Measurements from ENCODE around the gene TSPEAR.
"Not testable (repeated sequence)": the region's sequence is repeated elsewhere in the genome, so short reads cannot be mapped to it uniquely, and the experiment has no call there.

Gene TSPEAR

DNA sequence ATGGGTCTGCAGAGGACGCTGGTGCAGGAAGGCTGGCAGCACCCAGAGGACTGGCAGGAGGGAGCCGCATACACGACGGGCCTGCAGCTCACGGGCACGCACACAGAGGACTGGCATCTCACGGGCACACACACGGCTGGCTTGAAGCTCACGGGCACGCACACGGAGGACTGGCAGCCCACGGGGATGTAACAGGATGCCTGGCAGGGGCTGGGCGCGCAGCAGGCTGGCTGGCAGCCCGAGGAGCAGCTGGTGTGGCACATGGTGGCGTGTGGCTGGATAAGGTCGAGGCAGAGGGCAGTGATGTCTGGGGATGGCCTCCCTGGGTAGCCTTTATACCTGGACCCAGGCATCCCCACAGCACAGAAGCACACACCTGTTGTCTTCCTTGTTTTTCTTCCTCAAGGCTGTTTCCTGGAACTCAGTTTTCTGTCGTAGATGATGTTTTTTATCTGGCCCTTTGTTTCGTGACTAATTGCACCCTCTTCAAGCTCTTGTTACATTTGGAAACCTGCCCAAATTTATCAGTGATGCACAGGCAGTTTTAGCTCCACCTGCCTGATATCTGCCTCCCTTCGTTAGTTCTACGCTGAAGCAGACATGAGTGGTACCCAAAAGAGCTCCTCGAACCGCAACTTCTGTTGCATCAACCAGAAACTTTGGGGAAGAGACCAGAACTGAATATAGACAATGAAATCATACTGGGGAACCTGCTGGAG is 29.4 kb downstream of the TSPEAR start, which contains the start of gene KRTAP12-1:
Gene KRTAP12-1 (minus strand): TSS at position 303 of the 719 bp plus-strand sequence. CDS start 40 bp downstream, at position 263.
- DNase-seq = no peak

DNA sequence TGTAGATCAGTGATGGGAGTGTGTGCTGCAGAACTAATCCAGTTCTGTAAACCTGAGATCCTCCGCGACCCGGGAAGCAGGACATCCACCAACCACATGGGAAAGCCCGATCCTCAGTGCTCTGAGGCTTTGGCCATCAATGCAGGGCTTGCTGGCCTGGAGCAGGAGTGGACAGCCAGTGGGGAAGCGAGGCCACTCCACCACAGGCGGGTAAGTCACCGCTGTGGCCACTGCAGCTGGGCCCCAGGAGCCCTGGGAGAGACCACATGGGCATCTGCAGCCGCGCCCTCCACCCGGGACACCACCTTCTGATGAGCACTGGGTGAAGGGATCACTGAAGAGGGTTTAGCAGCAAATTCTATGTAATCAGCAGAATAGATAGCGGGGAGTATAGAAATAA is 30.2 kb downstream of the TSPEAR start:
- no peak for DNase-seq

DNA sequence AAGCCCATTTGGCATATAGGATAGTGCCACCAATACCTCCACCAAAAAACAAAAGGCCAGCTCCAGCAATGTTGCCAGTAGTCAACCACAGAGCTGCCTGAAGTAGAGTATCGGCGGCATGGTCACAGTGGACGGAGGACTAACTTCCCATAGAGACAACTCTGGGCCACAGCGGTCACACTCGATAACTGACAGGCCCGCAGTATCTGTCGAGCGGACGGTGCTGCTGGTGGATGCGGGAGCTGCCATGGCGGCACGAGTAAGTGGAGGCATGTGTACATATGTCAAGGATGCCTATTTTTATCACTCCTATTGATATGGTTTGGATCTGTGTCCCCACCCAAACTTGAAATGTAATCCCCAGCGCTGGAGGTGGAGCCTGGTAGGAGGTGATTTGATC is 33.5 kb downstream of the TSPEAR start:
- DNase-seq = no peak

DNA sequence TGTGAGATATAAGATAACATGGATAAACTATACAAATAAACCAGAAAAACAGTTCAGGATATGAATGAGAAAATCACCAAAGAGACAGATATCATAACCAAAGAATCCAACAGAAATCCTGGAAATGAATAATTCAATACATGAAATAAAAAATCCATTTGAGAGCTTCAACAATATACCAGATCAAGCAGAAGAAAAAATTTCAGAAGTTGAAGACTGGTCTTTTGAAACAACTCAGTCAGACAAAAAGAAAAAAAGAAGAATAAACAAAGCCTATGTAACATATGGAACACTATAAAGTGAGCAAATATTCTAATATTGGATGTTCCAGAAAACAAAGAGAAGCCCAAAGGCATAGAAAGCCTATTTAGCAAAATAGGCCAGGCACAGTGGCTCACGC is 39.5 kb downstream of the TSPEAR start:
- DNase-seq = no peak

DNA sequence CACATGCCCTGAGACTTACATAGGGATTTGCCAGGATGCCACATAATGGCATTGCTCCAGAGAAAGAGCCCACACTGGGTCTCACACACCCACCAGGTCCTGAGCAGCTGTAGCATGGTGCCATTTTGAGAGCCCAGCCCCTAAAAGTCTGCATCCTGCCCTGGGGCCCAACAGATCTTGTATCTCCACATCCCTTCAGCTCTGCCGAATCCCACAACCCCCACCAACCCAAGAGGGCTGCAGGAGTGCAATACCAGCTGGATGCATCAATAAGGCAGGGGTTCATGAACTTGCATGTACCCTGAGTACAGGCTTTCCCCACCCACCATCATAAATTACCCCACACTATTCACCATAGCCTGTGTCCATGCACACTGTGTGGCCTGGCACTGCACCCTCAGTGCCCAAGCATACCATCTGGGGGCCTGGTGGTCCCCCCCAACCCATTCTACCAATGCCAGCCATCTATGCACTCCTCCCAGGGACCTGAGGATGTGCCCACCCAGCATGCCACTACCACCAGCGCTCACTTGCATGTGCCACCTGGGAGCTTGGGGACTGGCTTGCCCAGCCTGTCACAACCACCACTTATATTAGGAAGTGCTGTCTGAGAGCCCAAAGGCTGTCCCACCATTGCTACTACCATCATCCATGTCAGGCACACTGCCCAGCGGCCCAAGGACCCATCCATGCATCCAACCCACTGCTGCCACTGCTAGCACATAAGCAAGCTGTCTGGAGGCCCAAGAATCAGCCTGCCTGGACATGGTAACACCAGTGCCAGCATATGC is 40.5 kb downstream of the TSPEAR start:
- DNase-seq = no peak

DNA sequence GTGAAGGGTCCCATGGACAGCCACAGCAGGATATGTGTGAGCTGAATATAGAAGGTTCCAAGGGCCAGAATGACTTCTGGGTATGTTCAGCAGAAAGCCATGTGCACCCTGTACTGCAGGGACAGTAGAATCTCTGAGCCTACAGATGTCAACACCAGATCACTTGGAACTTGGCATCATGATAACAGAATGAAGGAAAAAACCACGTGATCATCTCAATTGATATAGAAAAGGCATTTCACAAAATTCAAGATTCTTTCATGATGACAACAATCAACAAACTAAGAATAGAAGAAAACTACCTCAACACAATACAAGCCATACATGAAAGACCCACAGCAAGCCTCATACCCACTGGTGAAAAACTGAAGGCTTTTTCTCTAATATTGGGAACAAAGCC is 43.8 kb downstream of the TSPEAR start:
- no peak for DNase-seq

DNA sequence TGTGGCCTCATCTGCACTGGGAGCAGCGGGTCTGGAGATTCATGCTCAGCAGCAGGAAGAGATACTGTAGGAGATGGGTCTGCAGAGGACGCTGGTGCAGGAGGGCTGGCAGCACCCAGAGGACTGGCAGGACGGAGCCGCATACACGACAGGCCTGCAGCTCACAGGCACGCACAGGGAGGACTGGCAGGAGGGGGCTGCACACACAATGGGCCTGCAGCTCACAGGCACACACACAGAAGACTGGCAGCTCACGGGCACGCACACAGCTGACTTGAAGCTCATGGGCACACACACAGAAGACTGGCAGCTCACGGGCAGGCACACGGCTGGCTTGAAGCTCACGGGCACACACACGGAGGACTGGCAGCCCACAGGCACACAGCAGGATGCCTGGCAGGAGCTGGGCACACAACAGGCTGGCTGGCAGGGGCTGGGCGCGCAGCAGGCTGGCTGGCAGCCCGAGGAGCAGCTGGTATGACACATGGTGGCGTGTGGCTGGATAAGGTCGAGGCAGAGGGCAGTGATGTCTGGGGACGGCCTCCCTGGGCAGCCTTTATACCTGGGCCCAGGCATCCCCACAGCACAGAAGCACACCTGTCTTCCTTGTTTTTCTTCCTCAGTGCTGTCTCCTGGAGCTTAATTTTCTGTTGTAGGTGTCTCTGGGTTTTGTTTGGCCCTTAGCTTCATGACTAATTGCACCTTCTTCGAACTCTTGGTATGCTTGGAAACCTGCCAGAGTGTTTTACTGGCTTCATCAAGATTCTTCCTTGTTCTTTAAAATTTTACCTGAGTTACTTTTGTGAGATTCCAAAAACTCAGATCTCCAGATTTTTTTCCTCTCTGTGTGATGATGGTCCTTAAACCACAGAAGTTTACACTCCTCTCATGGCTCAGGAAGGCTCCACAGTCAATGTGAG is 44.7 kb downstream of the TSPEAR start, which contains the start of gene KRTAP12-2:
Gene KRTAP12-2 (minus strand): TSS at position 527 of the 920 bp plus-strand sequence. CDS start 41 bp downstream, at position 486.
- no peak for DNase-seq

DNA sequence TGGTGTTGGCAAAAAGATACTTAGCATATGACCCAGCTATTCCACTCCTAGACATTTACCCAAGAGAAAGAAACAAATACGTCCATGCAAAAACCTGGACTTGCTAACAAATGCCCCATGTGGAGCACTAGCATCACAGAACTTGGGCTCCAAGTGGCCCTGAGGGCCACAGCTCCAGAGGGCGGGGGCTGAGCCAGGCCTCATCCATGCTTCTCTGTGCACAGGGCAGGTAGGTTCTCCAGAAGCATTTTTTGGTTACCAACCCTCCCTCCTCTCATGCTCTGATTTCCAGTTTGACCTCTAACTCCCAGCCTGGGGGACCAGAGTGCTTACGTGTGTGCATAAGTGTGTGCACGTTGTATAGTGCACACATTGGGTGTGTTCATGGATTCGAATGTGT is 46.7 kb downstream of the TSPEAR start:
- no peak for DNase-seq

DNA sequence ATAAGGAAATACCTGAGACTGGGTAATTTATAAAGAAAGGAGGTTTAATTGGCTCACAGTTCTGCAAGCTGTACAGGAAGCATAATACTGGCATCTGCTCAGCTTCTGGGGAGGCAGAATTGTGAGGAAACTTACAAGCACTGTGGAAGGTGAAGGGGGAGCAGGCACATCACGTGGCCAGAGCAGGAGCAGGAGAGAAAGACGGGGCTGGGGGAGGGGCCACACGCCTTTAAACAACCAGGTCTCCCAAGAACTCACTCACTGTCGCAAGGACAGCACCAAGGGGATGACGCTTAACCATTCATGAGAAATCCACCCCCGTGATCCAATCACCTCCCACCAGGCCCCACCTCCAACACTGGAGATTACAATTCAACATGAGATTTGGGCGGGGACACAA is 49.8 kb downstream of the TSPEAR start:
- not testable (repeated sequence) for DNase-seq

DNA sequence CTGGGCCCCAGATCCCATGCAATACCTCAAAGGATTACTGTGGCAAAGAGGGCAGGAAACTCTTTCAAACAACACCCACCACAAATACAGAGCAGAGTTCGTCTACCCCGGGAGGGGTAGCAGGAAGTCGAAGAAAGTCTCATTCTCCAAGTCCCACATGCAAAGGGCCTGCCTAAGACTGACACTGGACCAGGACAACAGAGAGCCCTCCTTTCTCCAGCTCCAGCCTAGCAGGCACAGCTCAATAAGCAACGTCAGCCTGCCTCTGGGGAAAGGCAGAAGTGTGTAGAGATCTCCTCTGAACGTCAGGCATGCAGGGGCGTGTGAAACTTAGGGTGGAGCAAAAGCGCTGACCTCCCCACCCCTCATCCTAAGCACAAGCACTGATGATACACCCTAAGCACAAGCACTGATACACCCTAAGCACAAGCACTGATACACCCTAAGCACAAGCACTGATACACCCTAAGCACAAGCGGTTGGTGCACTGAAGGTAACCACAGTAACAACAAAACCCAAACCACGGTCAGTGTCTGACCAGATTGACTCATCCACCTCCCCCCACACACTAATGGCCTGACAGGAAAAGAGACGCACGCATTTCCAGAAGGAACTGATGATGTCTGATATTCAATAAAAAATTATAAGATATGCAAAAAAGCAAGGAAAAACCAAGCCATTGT is 52.3 kb downstream of the TSPEAR start:
- no peak for DNase-seq

DNA sequence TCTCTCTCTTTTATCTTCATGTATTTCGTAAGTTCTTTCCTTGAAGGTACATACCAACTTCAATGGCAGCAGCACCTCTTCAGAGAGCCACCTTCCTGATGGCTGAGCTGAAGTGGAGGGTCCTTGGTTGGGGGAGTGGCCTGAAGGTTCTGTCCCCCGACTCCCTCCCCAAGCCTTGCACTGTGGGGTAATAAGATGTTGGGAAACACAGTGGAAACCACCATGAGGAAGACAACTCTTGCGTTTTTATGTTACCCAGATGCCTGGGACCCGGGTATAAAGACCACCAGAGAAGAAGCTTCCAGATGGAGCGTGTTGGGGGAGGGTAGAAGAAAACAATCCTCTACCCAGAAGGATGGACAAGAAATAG is 52.8 kb downstream of the TSPEAR start:
- DNase-seq = no peak

DNA sequence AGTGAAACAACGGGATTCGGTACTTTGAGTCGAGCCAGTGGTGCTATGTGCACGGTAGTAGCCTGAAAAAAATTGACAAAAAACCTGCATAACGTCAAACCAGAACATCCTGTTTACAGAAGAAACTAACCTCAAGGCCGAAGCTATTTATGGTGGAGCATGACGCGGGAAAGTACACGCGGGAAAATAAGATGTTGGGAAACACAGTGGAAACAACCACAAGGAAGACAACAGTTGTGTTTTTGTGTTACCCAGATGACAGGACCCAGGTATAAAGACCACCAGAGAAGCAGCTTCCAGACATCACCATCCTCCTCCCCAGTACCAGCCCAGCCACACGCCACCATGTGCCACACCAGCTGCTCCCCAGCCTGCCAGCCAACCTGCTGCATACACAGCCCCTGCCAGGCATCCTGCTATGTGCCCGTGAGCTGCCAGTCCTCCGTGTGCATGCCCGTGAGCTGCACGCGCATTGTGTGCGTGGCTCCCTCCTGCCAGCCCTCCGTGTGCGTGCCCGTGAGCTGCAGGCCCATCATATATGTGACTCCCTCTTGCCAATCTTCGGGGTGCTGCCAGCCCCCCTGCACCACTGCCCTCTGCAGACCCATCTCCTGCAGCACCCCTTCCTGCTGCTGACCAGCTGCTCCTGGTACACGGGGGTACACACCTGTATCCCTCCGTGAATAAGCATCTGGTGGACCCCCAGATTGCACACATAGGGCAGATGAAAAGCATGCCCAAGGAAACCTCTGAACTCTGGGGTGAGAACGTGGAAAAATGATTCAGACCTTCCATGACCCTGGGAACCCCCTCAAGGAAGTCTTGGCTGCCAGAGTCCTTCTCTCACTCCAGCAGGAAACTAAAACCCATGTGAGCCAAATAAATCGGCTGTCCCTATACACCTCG is 53.5 kb downstream of the TSPEAR start, which contains the start of gene KRTAP12-3:
Gene KRTAP12-3 (plus strand): TSS at position 298 of the 906 bp plus-strand sequence. CDS start 48 bp downstream, at position 346.
- DNase-seq = peak; percentile 56

DNA sequence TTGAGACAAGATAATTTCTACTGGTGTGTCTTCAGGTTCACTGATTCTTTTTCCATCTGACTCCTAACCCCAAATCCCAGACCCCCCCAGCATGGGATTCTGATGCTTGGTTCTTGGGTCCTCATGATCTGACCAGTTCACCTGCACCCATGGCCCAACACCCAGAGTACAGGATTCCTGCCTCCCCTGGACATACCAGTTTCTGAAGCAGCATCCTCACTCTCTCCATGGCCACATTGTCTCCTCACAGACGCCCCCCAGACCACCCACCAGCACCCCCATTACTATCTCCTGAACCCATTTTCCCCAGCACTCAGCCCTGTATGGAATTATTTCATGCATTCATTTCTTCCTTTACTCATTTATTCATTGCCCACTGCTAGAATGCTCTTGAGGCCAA is 54.5 kb downstream of the TSPEAR start:
- DNase-seq = no peak

DNA sequence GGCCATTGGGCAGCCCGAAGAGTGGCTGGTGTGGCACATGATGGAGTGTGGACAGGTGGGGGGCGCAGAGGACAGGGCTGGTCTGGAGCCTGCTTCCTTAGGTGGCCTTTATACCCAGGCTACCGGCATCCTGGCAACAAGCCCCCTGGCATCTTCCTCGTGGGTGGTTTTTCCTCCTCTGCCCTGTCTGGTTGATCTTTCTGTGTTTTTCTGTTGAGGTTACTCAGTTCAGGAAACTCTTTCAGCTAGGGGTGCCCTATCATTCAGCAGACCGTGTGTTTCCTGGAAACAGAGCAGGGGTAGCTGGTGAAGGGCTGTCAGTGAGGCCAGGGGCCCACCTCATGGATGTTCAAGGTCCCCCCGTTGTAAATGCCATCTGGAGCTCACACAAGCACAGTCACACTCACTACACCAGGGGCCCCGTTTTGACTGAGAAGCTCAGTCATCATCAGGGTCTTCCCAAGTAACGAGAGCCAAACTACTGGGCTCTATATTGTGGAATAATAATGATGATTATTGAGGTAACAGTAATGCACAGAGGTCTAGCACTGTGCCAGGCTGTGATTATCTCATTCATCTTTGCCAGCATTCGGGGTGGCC is 56.7 kb downstream of the TSPEAR start, which contains the start of gene KRTAP12-4:
Gene KRTAP12-4 (minus strand): TSS at position 84 of the 600 bp plus-strand sequence. CDS start 45 bp downstream, at position 39.
- DNase-seq = no peak

DNA sequence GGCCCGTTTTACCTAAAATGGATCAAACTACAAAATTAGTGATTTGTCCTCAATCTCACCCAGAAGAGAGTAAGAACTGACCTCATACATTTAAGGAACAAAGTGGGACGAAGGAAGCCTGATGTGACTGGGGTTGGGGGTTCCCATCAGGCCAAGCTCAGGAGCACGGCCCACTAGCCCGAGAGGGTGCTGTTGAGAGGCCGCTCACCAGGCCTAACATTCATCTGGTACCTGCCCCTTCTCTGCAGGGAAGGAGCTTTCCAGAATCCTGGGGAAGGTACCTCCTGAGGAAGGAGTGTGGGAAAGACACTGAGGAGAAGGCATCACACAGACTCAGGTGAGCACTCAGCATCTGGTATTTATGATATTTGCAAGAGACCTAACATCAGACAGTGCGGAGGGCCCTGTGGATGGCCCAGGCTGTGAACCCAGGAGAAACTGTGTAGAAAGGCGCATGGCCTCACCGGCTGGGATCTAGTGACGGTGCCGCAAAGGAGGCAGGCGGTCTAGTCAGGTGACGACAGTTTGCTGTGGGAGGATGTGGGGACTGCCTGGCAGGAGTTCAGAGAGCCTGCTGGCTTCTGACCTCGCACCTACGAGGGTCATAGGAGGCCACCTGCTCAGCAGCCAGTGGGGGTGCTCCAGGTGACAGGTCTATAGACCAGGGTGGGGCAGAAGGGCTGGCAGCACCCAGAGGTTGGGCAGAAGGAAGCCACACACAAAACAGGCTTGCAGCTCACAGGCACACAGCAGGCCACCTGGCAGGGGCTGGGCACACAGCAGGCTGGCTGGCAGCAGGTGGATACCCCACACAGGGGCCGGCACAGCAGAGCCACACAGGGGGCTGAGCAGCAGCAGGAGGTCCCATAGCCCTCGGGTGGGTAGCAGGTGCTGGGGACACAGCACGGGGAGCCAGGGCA is 57.5 kb downstream of the TSPEAR start:
- peak; percentile 38 for DNase-seq

DNA sequence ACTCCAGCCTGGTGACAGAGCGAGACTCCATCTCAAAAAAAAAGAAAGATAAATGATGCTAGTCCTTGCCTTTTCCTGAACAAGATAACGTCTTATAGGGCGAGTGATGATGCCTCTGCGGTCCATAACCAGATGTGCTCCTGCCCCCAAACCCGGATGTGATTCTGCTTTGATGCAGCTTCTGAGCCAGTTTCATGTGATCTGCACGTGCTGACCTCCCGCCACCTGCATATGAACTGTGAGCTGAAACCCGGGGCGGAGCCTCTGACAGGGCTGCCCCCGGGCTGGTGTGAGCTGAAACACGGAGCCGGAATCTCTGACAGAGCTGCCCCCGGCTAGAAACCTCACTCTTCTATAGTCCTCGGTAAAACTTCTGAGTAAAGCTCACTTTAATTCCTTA is 58.2 kb downstream of the TSPEAR start:
- no peak for DNase-seq

DNA sequence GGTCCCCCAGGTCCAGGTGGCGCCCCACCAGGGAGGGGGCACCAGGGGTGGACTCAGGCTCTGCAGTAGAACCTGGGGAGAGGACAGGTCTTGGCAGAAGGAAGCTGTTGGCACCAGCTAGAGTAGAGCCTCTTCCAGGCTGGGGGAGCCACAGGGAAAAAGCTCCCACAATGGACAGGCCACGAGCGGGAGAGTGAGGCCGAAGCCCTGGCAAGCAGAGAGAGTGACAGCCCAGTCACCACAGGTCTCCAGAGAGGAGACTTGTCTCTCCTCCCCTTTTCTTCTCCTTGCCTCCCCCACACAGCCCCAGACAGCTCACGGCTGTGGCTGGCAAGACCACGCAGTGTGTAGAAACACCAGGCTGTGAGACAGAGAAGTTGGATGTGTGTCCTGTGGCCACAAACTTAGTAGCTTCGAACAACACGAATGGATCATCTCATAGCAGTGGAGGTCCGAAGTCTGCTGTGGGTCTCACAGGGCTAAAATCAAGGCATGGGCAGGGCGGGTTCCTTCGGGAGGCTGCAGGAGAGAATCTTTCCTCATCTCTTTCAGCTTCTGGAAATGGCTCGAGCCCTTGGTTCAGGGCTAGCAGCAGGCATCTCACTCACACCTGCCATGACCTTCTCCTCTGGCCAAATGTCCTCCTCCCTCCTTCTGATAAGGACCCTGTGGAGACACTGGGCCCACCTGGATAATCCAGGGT is 60.2 kb downstream of the TSPEAR start:
- DNase-seq = no peak

DNA sequence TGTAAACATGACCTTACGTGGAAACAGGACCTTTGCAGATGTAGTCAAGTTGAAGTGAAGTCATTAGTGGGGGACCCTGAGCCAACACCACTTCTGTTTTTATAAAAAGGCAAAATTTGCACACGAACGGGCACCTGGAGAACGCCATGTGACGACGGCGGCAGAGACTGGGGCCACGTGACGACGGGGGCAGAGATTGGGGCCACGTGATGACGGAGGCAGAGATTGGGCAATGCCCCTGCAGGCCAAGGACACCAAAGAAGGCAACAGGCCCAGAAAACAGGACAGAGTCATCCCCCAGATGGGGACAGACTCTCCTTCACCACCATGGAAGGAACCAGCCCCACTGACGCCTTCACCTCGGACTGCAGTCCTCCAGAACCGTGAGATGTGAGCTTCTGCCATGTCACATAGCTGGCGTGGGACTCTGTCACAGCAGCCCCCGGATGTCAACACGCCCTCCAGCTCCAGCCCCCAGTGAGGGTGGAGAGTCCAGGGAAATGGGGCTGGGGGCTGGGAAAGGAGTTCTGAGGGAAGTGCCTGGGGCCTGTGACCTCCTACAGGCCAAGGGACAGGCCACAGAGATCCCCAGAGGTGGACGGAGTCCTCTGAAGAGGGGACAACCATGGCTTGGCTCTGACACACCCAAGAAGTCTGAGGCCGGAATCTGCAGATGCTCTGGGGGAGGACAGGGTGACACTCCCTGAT is 61.0 kb downstream of the TSPEAR start:
- DNase-seq = no peak

Measured in activated gamma-delta T cell (primary cell).